ENCODE measurements around the gene IFNG.

DNA sequence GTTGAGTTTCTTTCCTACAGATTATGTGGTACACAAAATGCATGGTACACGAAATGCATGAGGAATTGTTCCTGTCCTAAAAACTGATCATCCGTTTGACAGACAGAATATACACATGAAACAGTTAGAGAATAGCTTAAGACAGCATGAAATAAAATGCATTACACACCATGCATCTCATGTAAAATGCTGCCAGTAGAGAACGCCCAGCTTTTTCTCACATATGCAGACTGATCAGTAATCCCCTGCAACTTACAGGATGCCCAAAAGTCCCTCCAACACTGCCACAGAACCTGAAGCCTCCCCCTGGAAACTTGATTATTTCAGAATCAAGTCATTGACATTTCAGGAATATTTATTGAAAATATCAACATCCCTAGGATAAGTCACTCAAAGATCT is 24.0 kb downstream of the IFNG start:
- TF ChIP-seq, protein P1, sequence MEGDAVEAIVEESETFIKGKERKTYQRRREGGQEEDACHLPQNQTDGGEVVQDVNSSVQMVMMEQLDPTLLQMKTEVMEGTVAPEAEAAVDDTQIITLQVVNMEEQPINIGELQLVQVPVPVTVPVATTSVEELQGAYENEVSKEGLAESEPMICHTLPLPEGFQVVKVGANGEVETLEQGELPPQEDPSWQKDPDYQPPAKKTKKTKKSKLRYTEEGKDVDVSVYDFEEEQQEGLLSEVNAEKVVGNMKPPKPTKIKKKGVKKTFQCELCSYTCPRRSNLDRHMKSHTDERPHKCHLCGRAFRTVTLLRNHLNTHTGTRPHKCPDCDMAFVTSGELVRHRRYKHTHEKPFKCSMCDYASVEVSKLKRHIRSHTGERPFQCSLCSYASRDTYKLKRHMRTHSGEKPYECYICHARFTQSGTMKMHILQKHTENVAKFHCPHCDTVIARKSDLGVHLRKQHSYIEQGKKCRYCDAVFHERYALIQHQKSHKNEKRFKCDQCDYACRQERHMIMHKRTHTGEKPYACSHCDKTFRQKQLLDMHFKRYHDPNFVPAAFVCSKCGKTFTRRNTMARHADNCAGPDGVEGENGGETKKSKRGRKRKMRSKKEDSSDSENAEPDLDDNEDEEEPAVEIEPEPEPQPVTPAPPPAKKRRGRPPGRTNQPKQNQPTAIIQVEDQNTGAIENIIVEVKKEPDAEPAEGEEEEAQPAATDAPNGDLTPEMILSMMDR (IDR thresholded peaks at IDR 0.05; ENCODE audit: low read depth, low read length), result no peak
- TF ChIP-seq MYC (IDR thresholded peaks at IDR 0.05; ENCODE audit: low read depth, low read length), result no peak
